HepG2 (cell line): Measurements from ENCODE around the gene U2SURP. TPM values are rescaled to one million over a fixed set of nuclear protein-coding genes. Genes with fewer than 3 reads are reported as not detected.
A peak's percentile ranks its signal among the peaks of the same experiment; 100 is the strongest.

Experiments
- DNMT3B ChIP-seq: conservative IDR thresholded peaks from 2 replicates; pipeline ENCODE4 v1.6.1; 2016; ENCODE audit warnings: missing biosample characterization, control low read depth
- DPF2 ChIP-seq: sonication (generic); formaldehyde crosslinking; IDR thresholded peaks from 2 replicates; pipeline ENCODE4 v1.4.0; 2020; ENCODE audit warnings: mild to moderate bottlenecking, low read depth, missing genetic modification reagents, borderline replicate concordance
- FIP1L1 ChIP-seq: fragments of 200-400 bp; formaldehyde crosslinking; IDR thresholded peaks from 2 replicates; pipeline ENCODE4 v1.6.1; 2018; ENCODE audit warnings: low read depth, mild to moderate bottlenecking, low read length, moderate library complexity, borderline replicate concordance; ENCODE audit not compliant: insufficient read depth
- FOXA3 ChIP-seq: IDR thresholded peaks from 2 replicates; pipeline ENCODE4 v1.6.1; 2016; ENCODE audit warnings: missing genetic modification reagents, missing compliant biosample characterization
- ISL2 ChIP-seq: sonication (generic); formaldehyde crosslinking; IDR thresholded peaks from 2 replicates; pipeline ENCODE4 v1.5.0; 2020; ENCODE audit warnings: missing genetic modification reagents
- LRRFIP1 ChIP-seq: sonication (generic); formaldehyde crosslinking; conservative IDR thresholded peaks from 2 replicates; pipeline ENCODE4 v1.4.0; 2020; ENCODE audit warnings: missing genetic modification reagents
- MIER3 ChIP-seq: IDR thresholded peaks from 2 replicates; pipeline ENCODE4 v1.6.1; 2016; ENCODE audit warnings: missing compliant biosample characterization, borderline replicate concordance
- MTF1 ChIP-seq: sonication (generic); formaldehyde crosslinking; IDR thresholded peaks from 2 replicates; pipeline ENCODE4 v1.5.0; 2020; ENCODE audit warnings: missing genetic modification reagents
- RBM39 ChIP-seq: fragments of 200-400 bp; formaldehyde crosslinking; IDR thresholded peaks from one replicate; pipeline ENCODE4 v1.6.1; 2018; ENCODE audit warnings: antibody characterized with exemption, mild to moderate bottlenecking, low read depth, low read length; ENCODE audit not compliant: poor library complexity, severe bottlenecking
- REST ChIP-seq, 2 experiments: IDR thresholded peaks; 2 replicates each; pipeline ENCODE4 v1.6.1; 2011 to 2012; ENCODE audit warnings: low read length in 2 of 2, borderline replicate concordance in 1 of 2, low read depth in 1 of 2, mild to moderate bottlenecking in 1 of 2, moderate library complexity in 1 of 2
- SUZ12 ChIP-seq: fragments of 150-350 bp; IDR thresholded peaks from 2 replicates; pipeline ENCODE4 v1.6.1; 2014; ENCODE audit warnings: low read depth, low read length
- ZMAT3 ChIP-seq: sonication (generic); formaldehyde crosslinking; conservative IDR thresholded peaks from 2 replicates; pipeline ENCODE4 v1.7.0; 2021; ENCODE audit warnings: missing genetic modification reagents
- ZNF121 ChIP-seq: sonication (generic); formaldehyde crosslinking; IDR thresholded peaks from 2 replicates; pipeline ENCODE4 v1.5.0; 2020; ENCODE audit warnings: mild to moderate bottlenecking, missing genetic modification reagents
- ZNF563 ChIP-seq: sonication (generic); formaldehyde crosslinking; IDR thresholded peaks from 2 replicates; pipeline ENCODE4 v1.8.0; 2022; ENCODE audit warnings: mild to moderate bottlenecking, moderate library complexity, missing genetic modification reagents
- ZNF616 ChIP-seq: sonication (generic); formaldehyde crosslinking; IDR thresholded peaks from 2 replicates; pipeline ENCODE4 v1.5.0; 2020; ENCODE audit warnings: low read depth, mild to moderate bottlenecking, missing genetic modification reagents
- ZNF619 ChIP-seq: sonication (generic); formaldehyde crosslinking; IDR thresholded peaks from 2 replicates; pipeline ENCODE4 v1.4.0; 2020; ENCODE audit warnings: mild to moderate bottlenecking, missing genetic modification reagents
- ZNF670 ChIP-seq: sonication (generic); formaldehyde crosslinking; IDR thresholded peaks from 2 replicates; pipeline ENCODE4 v1.8.0; 2022; ENCODE audit warnings: mild to moderate bottlenecking, missing genetic modification reagents, borderline replicate concordance
- ZNF709 ChIP-seq: sonication (generic); formaldehyde crosslinking; IDR thresholded peaks from 2 replicates; pipeline ENCODE4 v1.5.0; 2020; ENCODE audit warnings: mild to moderate bottlenecking, missing genetic modification reagents
- ZNF720 ChIP-seq: sonication (generic); formaldehyde crosslinking; IDR thresholded peaks from 2 replicates; pipeline ENCODE4 v1.4.0; 2020; ENCODE audit warnings: missing genetic modification reagents
- ZNF780A ChIP-seq: sonication (generic); formaldehyde crosslinking; IDR thresholded peaks from 2 replicates; pipeline ENCODE4 v1.8.0; 2022; ENCODE audit warnings: mild to moderate bottlenecking, missing genetic modification reagents, moderate library complexity
- ZNF781 ChIP-seq: sonication (generic); formaldehyde crosslinking; IDR thresholded peaks from 2 replicates; pipeline ENCODE4 v1.5.1; 2020; ENCODE audit warnings: borderline replicate concordance, mild to moderate bottlenecking, missing genetic modification reagents; ENCODE audit errors: not compliant biosample characterization
- ZSCAN22 ChIP-seq: sonication (generic); formaldehyde crosslinking; IDR thresholded peaks from 2 replicates; pipeline ENCODE4 v1.4.0; 2020; ENCODE audit warnings: mild to moderate bottlenecking, missing genetic modification reagents
- polyA plus RNA-seq, 8 experiments: library from polyadenylated mRNA; depleted of rRNA in 3 of 8; stranded (reverse) in 7 of 8; unstranded in 1 of 8; fragments of >200 nt; fragmentation: Illumina TruSeq in 4 of 8; extraction: Trizol in 4 of 8; gene quantifications; 2 replicates each; pipeline versions ENCODE4 v1.2.1 to v1.2.3, GENCODE V29; 2011 to 2016; ENCODE audit warnings: low read depth in 4 of 8, missing spikeins in 1 of 8, mixed read lengths in 1 of 8; ENCODE audit not compliant: insufficient read depth in 1 of 8
- total RNA-seq, 5 experiments: library from RNA; depleted of rRNA; stranded (reverse); fragments of >200 nt; fragmentation: Illumina TruSeq; extraction: Trizol; gene quantifications; 2 replicates each; pipeline ENCODE4 v1.2.3, GENCODE V29; 2016; ENCODE audit warnings: low read depth in 1 of 5

Gene U2SURP
- total and polyA plus RNA-seq, 2 of the 13 experiments (the other 11 are each of a cell fraction or from before 2014, with no cell fraction given) = 55.9 to 173 TPM

- TF ChIP-seq ZNF616 (CRISPR knock-in tag) = no peak
- TF ChIP-seq FOXA3 (CRISPR knock-in tag) = peak; percentile 68
- 0 out of 2 replicates have a peak, but pooled peaks have one; percentile 25 for TF ChIP-seq ZNF670
- TF ChIP-seq ZMAT3 (CRISPR knock-in tag) = no peak
- no peak for TF ChIP-seq RBM39
- TF ChIP-seq ZNF709 (CRISPR knock-in tag) = no peak
- no peak for TF ChIP-seq ZNF781
- peak; percentile 46; the same call in 1 of the 2 replicates for TF ChIP-seq MIER3 (CRISPR knock-in tag)
- peak; percentile 44; the same call in 1 of the 2 replicates for TF ChIP-seq ISL2 (CRISPR knock-in tag)
- peak; percentile 78 for TF ChIP-seq DPF2 (CRISPR knock-in tag)
- TF ChIP-seq MTF1 = no peak
- TF ChIP-seq ZSCAN22 (CRISPR knock-in tag) = no peak
- TF ChIP-seq ZNF619 (CRISPR knock-in tag) = no peak
- TF ChIP-seq ZNF121 (CRISPR knock-in tag) = peak; percentile 79
- no peak for TF ChIP-seq ZNF780A (CRISPR knock-in tag)
- TF ChIP-seq FIP1L1 = no peak
- TF ChIP-seq REST (IDR thresholded peaks at IDR 0.05; ENCODE audit: borderline replicate concordance in 1 of 2, low read depth in 1 of 2, low read length in 2 of 2) = no peak
- no peak for TF ChIP-seq SUZ12
- TF ChIP-seq LRRFIP1 (CRISPR knock-in tag) = no peak
- TF ChIP-seq DNMT3B (CRISPR knock-in tag) = no peak
- no peak; the same call in 1 of the 2 replicates for TF ChIP-seq ZNF563 (CRISPR knock-in tag)
- TF ChIP-seq ZNF720 (CRISPR knock-in tag) = no peak
These were observed 24.6 kb upstream of the U2SURP start (continued) for GRCh38 chr3:142976621-142977398.
